K562 (cell line): Measurements from ENCODE around the gene CDC25B. TPM values are rescaled to one million over a fixed set of nuclear protein-coding genes. Genes with fewer than 3 reads are reported as not detected.

ENCODE experiments used
- ARNT ChIP-seq, 2 experiments: fragments of 450-650 bp; IDR thresholded peaks; 2 replicates each; pipeline ENCODE4 v1.6.1; 2016; ENCODE audit warnings: mild to moderate bottlenecking in 1 of 2
- FOS ChIP-seq: IDR thresholded peaks from 3 replicates; pipeline ENCODE4 v1.6.1; 2011; ENCODE audit not compliant: insufficient read length; ENCODE audit errors: extremely low read depth
- HMG20B ChIP-seq: fragments of 250-450 bp; sonication (Bioruptor Pico); IDR thresholded peaks from 2 replicates; pipeline ENCODE4 v1.5.0; 2021; ENCODE audit warnings: mild to moderate bottlenecking
- MCM7 ChIP-seq, 2 experiments: fragments of 450-650 bp; IDR thresholded peaks; 2 replicates each; pipeline ENCODE4 v1.6.1; 2016 to 2018
- PHF8 ChIP-seq: fragments of 200-600 bp; sonication (generic); IDR thresholded peaks from 2 replicates; pipeline ENCODE4 v1.6.1; 2012; ENCODE audit warnings: mixed run types, mild to moderate bottlenecking, inconsistent platforms, low read length, moderate library complexity, borderline replicate concordance
- PTTG1 ChIP-seq: fragments of 450-650 bp; IDR thresholded peaks from 2 replicates; pipeline ENCODE4 v1.6.1; 2016; ENCODE audit warnings: low read depth, mild to moderate bottlenecking, missing genetic modification characterization, missing compliant biosample characterization
- RFX5 ChIP-seq: IDR thresholded peaks from 2 replicates; pipeline ENCODE4 v1.6.1; 2011; ENCODE audit warnings: low read depth, mild to moderate bottlenecking, improper control_type of control experiment, low read length
- ZBTB17 ChIP-seq: fragments of 450-650 bp; formaldehyde crosslinking; IDR thresholded peaks from 2 replicates; pipeline ENCODE4 v1.4.0; 2020; ENCODE audit warnings: mild to moderate bottlenecking
- ZFP1 ChIP-seq: fragments of 450-650 bp; formaldehyde crosslinking; IDR thresholded peaks from 2 replicates; pipeline ENCODE4 v1.4.0; 2020; ENCODE audit warnings: mild to moderate bottlenecking, mixed read lengths
- ZNF318 ChIP-seq, 2 experiments: fragments of 450-650 bp; IDR thresholded peaks; 2 replicates each; pipeline ENCODE4 v1.6.1; 2016; ENCODE audit warnings: mild to moderate bottlenecking in 2 of 2, borderline replicate concordance in 1 of 2, low read depth in 1 of 2, moderate library complexity in 1 of 2
- polyA plus RNA-seq, 8 experiments: library from polyadenylated mRNA; depleted of rRNA in 4 of 8; stranded (reverse) in 5 of 8; unstranded in 3 of 8; fragments of >200 nt; fragmentation: Nextera tagmentation in 2 of 8; fragmentation: Illumina TruSeq in 1 of 8; extraction: Ambion mirVana in 2 of 8; extraction: Trizol in 1 of 8; gene quantifications; 2 replicates each; pipeline versions ENCODE4 v1.2.1 to v1.2.3, GENCODE V29; 2011 to 2014; ENCODE audit warnings: inconsistent platforms in 1 of 8, missing spikeins in 1 of 8
- total RNA-seq, 7 experiments: library from RNA; depleted of rRNA in 6 of 7; stranded (reverse); fragments of >200 nt in 6 of 7; fragmentation: Illumina TruSeq in 2 of 7; extraction: Trizol in 2 of 7; gene quantifications; 2 replicates each; pipeline versions ENCODE4 v1.2.1 to v1.2.3, GENCODE V29; 2011 to 2021; ENCODE audit warnings: low replicate concordance in 1 of 7
- TF ChIP-seq, protein P1 (sequence below): fragments of 450-650 bp; IDR thresholded peaks from 2 replicates; pipeline ENCODE4 v1.6.1; 2017; ENCODE audit warnings: antibody characterized with exemption, mild to moderate bottlenecking
- TF ChIP-seq, protein P2 (sequence below): sonication (generic); formaldehyde crosslinking; IDR thresholded peaks from 2 replicates; pipeline ENCODE4 v1.8.0; 2022; ENCODE audit warnings: missing genetic modification reagents, mild to moderate bottlenecking, borderline replicate concordance

CDC25B gene
- total and polyA plus RNA-seq, 9 of the 15 experiments (the other 6 are each of a cell fraction or from before 2014, with no cell fraction given): 2.3 to 35.7 (median 9.5) TPM

- peak; percentile 4; the same call in 1 of the 2 replicates for TF ChIP-seq PHF8
- no peak for TF ChIP-seq ZBTB17 (CRISPR knock-in tag)
- 0 out of 4 replicates have a peak, but pooled peaks of 1 of the 2 experiments have one; percentile 28 for TF ChIP-seq ARNT (IDR thresholded peaks at IDR 0.05)
- TF ChIP-seq, protein P1, sequence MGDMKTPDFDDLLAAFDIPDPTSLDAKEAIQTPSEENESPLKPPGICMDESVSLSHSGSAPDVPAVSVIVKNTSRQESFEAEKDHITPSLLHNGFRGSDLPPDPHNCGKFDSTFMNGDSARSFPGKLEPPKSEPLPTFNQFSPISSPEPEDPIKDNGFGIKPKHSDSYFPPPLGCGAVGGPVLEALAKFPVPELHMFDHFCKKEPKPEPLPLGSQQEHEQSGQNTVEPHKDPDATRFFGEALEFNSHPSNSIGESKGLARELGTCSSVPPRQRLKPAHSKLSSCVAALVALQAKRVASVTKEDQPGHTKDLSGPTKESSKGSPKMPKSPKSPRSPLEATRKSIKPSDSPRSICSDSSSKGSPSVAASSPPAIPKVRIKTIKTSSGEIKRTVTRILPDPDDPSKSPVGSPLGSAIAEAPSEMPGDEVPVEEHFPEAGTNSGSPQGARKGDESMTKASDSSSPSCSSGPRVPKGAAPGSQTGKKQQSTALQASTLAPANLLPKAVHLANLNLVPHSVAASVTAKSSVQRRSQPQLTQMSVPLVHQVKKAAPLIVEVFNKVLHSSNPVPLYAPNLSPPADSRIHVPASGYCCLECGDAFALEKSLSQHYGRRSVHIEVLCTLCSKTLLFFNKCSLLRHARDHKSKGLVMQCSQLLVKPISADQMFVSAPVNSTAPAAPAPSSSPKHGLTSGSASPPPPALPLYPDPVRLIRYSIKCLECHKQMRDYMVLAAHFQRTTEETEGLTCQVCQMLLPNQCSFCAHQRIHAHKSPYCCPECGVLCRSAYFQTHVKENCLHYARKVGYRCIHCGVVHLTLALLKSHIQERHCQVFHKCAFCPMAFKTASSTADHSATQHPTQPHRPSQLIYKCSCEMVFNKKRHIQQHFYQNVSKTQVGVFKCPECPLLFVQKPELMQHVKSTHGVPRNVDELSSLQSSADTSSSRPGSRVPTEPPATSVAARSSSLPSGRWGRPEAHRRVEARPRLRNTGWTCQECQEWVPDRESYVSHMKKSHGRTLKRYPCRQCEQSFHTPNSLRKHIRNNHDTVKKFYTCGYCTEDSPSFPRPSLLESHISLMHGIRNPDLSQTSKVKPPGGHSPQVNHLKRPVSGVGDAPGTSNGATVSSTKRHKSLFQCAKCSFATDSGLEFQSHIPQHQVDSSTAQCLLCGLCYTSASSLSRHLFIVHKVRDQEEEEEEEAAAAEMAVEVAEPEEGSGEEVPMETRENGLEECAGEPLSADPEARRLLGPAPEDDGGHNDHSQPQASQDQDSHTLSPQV: no peak
- TF ChIP-seq FOS: no peak
- no peak for TF ChIP-seq ZNF318 (IDR thresholded peaks at IDR 0.05; ENCODE audit: borderline replicate concordance in 1 of 2, low read depth in 1 of 2)
- no peak for TF ChIP-seq HMG20B
- no peak for TF ChIP-seq RFX5
- no peak for TF ChIP-seq ZFP1 (CRISPR knock-in tag)
- TF ChIP-seq MCM7 (IDR thresholded peaks at IDR 0.05): no peak
- TF ChIP-seq, protein P2, sequence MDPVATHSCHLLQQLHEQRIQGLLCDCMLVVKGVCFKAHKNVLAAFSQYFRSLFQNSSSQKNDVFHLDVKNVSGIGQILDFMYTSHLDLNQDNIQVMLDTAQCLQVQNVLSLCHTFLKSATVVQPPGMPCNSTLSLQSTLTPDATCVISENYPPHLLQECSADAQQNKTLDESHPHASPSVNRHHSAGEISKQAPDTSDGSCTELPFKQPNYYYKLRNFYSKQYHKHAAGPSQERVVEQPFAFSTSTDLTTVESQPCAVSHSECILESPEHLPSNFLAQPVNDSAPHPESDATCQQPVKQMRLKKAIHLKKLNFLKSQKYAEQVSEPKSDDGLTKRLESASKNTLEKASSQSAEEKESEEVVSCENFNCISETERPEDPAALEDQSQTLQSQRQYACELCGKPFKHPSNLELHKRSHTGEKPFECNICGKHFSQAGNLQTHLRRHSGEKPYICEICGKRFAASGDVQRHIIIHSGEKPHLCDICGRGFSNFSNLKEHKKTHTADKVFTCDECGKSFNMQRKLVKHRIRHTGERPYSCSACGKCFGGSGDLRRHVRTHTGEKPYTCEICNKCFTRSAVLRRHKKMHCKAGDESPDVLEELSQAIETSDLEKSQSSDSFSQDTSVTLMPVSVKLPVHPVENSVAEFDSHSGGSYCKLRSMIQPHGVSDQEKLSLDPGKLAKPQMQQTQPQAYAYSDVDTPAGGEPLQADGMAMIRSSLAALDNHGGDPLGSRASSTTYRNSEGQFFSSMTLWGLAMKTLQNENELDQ (CRISPR knock-in tag): no peak
- TF ChIP-seq PTTG1 (tag): no peak
Observed at GRCh38 chr20:3820901-3821727, 25.0 kb downstream of the CDC25B start (continued).
